Measurements from ENCODE around the gene DENND6B. TPM values are rescaled to one million over a fixed set of nuclear protein-coding genes. Genes with fewer than 3 reads are reported as not detected.

The DENND6B gene
- total and polyA plus RNA-seq, 2 of the 13 experiments (the other 11 are each of a cell fraction or from before 2014, with no cell fraction given), result 0.95 to 3.8 TPM

GRCh38 chr22:50314455-50315288 lies 12.1 kb downstream of the DENND6B start (continued):
- TF ChIP-seq SRSF9 (IDR thresholded peaks at IDR 0.05; ENCODE audit: borderline replicate concordance, insufficient read depth, low read depth, low read length, poor library complexity, severe bottlenecking), result no peak
- TF ChIP-seq ESRRA (CRISPR knock-in tag; IDR thresholded peaks at IDR 0.05; ENCODE audit: low read depth), result peak; percentile 52; the same call in 1 of the 2 replicates
- no peak for TF ChIP-seq CEBPB (IDR thresholded peaks at IDR 0.05; ENCODE audit: borderline replicate concordance, low read depth, low read length)
- TF ChIP-seq ZNF468 (CRISPR knock-in tag; IDR thresholded peaks at IDR 0.05), result no peak
- TF ChIP-seq RXRB (CRISPR knock-in tag; IDR thresholded peaks at IDR 0.05; ENCODE audit: borderline replicate concordance), result peak; percentile 42; the same call in 1 of the 2 replicates
- no peak for TF ChIP-seq ZNF83 (CRISPR knock-in tag; IDR thresholded peaks at IDR 0.05; ENCODE audit: borderline replicate concordance)
- TF ChIP-seq YEATS2 (CRISPR knock-in tag; IDR thresholded peaks at IDR 0.05; ENCODE audit: borderline replicate concordance), result no peak
- no peak for TF ChIP-seq SETDB1 (CRISPR knock-in tag; IDR thresholded peaks at IDR 0.05; ENCODE audit: borderline replicate concordance)
- no peak for TF ChIP-seq HMG20B (CRISPR knock-in tag; conservative IDR thresholded peaks at IDR 0.05)
- TF ChIP-seq ARID4A (CRISPR knock-in tag; IDR thresholded peaks at IDR 0.05; ENCODE audit: borderline replicate concordance), result no peak; the same call in 1 of the 2 replicates
- TF ChIP-seq NFIB (CRISPR knock-in tag; IDR thresholded peaks at IDR 0.05; ENCODE audit: borderline replicate concordance), result no peak
- no peak for TF ChIP-seq ZNF383 (CRISPR knock-in tag; IDR thresholded peaks at IDR 0.05; ENCODE audit: borderline replicate concordance)
- TF ChIP-seq ZBTB1 (CRISPR knock-in tag; IDR thresholded peaks at IDR 0.05; ENCODE audit: borderline replicate concordance), result no peak
- no peak for TF ChIP-seq ZNF260 (CRISPR knock-in tag; IDR thresholded peaks at IDR 0.05; ENCODE audit: borderline replicate concordance, low read depth)
- TF ChIP-seq SMYD3 (CRISPR knock-in tag; IDR thresholded peaks at IDR 0.05), result no peak
- TF ChIP-seq ZNF776 (CRISPR knock-in tag; IDR thresholded peaks at IDR 0.05), result 0 out of 2 replicates have a peak, but pooled peaks have one; percentile 60
- TF ChIP-seq ZNF235 (CRISPR knock-in tag; IDR thresholded peaks at IDR 0.05; ENCODE audit: borderline replicate concordance), result no peak
- no peak for TF ChIP-seq ZNF766 (CRISPR knock-in tag; IDR thresholded peaks at IDR 0.05; ENCODE audit: borderline replicate concordance)
- TF ChIP-seq FOXP4 (CRISPR knock-in tag; IDR thresholded peaks at IDR 0.05), result peak; percentile 34; the same call in 1 of the 2 replicates
- no peak for TF ChIP-seq REPIN1 (CRISPR knock-in tag; IDR thresholded peaks at IDR 0.05; ENCODE audit: borderline replicate concordance, low read depth)
- TF ChIP-seq SCMH1 (CRISPR knock-in tag; IDR thresholded peaks at IDR 0.05; ENCODE audit: borderline replicate concordance), result no peak
- TF ChIP-seq KDM5B (CRISPR knock-in tag; IDR thresholded peaks at IDR 0.05; ENCODE audit: borderline replicate concordance), result peak; percentile 63; the same call in 1 of the 2 replicates
- TF ChIP-seq RARG (CRISPR knock-in tag; IDR thresholded peaks at IDR 0.05; ENCODE audit: low read depth), result no peak

All from HepG2 (cell line).